GM21619 (cell line): ENCODE measurements around the gene MAP3K20.
A peak's percentile ranks its signal among the peaks of the same experiment; 100 is the strongest.

Experiments used
- ATAC-seq: cut with Tn5 transposase; IDR thresholded peaks from one replicate; pipeline ENCODE4 v1.9.1; 2021; ENCODE audit not compliant: unreplicated experiment

Gene MAP3K20

GRCh38 chr2:173050684-173051083 lies 25.0 kb upstream of the MAP3K20 start:
- no peak for ATAC-seq

DNA sequence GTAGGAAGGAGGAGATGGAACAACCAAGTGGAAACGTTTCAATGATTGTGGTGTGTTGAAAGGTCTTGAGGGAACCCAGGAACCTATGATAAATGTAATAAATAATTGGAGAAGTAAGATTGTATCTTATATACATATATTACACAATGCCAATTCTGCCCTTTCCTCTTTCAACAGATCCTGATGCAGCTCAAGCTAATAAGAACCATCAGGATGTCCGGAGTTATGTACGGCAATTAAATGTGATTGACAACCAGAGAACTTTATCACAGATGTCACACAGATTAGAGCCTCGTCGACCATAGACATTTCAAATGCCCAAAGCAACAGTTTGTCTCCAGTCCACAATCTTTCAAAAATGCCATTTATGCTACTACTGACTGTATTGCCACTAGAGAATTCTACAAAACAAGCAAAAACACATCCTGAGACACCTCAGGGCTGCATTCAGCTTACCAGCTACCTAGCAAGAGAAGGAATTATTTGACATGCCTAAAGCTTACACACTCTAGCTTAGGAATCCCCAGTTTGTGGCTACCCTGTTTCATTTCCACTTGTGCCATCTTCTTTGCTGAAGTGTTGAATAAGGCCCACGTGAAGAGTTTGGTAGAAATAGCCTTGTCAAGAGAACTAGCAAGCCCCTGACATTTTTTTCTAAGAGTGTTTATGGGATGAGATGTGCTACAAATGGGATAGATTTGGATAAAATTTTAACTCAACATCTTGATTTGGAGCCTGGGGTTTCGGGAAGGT lies 24.0 kb upstream of the MAP3K20 start:
- ATAC-seq: no peak

GRCh38 chr2:173053043-173053699 lies 22.5 kb upstream of the MAP3K20 start:
- ATAC-seq: no peak

GRCh38 chr2:173054466-173054865 lies 21.2 kb upstream of the MAP3K20 start:
- ATAC-seq: no peak

DNA sequence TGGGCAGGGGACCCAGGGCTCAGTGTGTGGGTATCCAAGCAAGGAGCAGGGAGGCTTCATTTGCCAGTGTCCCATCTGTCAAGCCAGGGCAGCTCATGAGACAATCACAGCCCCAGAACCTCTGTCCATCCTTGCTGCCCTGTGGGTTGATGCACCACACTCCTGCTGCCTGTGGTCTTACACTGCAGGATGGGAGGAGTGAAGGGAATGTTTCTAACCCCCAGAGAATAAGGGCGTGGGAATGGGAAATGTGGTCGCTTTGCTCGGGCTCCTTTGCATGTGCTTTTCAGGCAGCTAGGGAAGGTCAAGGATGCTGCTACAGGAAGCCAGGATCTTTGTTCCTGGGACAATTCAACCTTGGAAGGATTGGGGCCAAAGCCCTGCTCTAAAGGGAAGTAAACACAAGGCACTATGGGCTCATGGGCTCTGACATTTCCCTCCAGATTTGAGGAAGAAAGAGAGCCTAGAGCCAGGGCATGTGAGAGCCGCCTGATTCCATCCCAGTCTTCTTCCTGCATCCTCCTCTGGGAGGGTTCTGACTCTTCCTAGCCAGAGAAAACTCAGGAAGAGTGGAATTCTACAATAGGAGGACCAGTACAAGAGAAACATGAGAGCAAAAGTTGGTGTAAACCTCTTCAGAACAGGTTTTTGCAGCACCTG lies 18.8 kb upstream of the MAP3K20 start:
- no peak for ATAC-seq

DNA sequence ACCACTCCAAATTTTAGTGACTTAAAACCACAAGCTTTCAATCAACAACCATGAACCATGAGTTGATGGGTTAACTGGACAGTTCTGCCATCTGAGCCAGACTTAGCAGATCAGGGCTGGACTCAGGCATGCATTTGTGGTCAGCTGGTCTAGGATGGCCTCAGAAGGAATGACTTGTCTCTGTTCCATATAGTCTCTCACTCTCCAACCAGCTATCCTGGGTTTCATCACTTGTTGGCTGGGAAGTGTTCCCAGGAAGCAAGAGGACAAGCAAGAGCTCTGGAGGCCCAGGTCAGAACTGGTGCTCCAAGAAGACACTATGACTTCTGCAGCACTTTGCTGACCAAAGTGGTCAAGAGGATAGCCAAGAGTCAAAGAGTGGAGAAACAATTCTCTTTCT lies 17.5 kb upstream of the MAP3K20 start:
- no peak for ATAC-seq

DNA sequence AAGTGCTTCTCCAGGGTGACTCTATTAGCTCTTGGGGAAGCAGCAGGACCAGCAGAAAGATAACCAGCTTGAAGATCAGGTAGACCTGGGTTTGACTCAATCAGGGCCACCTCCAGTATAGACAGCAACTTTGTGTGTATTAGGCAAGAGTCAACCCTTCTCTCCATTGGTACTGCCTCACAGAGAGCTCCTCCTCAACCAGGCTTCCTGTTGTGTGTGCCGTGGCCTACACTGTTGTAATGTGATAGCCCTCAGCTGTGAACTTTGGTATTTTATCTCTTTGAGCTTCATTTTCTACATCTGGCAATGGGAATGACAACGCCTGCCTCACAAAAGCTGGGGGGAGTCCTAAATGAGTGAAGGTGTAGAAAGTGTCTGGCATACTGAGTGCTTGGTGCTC lies 17.0 kb upstream of the MAP3K20 start:
- no peak for ATAC-seq

DNA sequence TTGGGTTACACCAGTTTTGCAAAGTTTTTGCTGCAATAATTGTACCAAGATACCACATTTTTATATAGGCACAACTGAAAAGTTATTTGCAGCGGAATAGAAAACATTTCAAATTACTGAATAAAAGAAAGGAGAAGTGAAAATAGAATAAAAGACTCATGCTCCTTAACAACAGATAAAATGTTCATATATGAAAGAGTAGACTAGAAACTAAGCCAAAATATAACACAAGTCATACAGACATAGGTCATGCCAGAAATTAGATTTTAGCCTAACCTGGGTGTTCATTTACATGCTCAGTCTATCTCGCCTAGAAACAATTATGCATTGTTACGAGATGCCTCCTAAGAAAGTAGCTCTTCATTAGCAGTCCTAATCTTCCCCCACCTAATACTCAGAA lies 16.4 kb upstream of the MAP3K20 start:
- ATAC-seq: no peak

GRCh38 chr2:173059971-173060461 lies 15.6 kb upstream of the MAP3K20 start:
- no peak for ATAC-seq

- no peak for ATAC-seq
Observed at GRCh38 chr2:173062801-173063200, 12.8 kb upstream of the MAP3K20 start.

DNA sequence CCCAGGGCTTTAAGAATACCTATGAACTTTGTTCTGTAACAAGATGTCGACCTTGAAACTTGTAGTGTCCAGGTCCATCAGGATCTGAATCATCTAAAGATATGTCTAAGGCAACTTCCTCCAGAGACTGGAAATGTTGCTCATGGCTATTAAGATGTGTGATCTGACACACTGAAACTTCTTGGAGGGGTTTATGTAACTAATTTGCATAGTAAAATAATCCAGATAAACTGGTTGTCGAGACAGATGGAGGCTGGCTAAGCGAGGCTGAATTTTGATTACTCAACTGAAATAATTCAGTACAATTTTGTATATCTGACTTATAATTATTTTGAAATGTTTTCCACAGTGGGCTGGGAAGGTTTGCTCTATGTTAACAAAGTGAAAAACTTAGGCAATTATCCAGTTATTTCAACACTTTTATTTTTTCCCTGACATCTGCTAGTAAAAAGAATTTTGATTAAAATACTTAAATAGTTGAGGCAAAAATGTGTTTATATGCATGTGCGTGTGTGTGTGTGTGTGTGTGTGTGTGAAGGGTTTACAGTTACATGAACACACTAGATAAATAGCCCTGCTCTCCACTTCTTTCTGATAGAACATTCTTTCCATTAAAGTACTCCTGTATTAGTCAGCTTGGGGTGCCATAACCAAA lies 11.4 kb upstream of the MAP3K20 start:
- ATAC-seq: no peak

- no peak for ATAC-seq
Observed at GRCh38 chr2:173066887-173067676, 8.6 kb upstream of the MAP3K20 start.

DNA sequence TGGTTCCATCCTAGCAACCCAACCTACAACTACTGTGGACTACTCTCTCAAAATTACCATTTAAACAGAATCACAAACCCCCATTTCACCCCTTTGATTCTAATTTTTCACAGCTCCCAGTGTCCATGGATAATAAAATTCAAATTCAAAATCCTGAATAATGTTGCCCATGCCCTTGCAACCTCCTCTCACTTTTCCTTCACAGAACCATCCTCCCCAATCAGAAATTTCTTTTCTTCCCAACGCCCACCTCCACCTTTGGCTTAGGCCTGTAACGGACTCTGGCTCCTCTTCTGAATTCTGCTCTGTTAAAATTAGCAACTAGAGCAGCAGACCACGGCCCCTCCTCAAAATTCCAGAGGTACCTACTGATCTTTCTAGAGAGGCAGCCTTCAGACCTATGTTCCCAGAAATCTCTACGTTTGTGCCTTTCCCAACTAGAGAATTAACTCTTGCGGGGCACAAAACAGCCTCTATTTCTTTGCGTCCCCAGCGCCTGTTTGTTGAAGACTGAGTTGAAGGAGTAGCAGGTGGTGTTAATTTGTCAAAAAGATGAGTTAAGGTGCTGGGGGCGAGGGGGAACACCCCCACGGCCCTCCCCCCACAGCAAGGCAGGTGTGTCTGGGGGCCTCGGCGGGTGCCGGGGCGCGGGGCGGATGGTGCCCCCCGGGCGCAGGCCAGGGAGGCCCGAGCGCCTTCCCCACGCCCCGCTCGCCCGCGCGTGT lies 428 bp upstream of the MAP3K20 start:
- ATAC-seq: no peak

- peak; percentile 41 for ATAC-seq
Observed at GRCh38 chr2:173076581-173077345, 1.1 kb downstream of the MAP3K20 start.

- ATAC-seq: no peak
Observed at GRCh38 chr2:173077506-173078177, 2.0 kb downstream of the MAP3K20 start.

- ATAC-seq: no peak
Observed at GRCh38 chr2:173079141-173079540, 3.5 kb downstream of the MAP3K20 start.

DNA sequence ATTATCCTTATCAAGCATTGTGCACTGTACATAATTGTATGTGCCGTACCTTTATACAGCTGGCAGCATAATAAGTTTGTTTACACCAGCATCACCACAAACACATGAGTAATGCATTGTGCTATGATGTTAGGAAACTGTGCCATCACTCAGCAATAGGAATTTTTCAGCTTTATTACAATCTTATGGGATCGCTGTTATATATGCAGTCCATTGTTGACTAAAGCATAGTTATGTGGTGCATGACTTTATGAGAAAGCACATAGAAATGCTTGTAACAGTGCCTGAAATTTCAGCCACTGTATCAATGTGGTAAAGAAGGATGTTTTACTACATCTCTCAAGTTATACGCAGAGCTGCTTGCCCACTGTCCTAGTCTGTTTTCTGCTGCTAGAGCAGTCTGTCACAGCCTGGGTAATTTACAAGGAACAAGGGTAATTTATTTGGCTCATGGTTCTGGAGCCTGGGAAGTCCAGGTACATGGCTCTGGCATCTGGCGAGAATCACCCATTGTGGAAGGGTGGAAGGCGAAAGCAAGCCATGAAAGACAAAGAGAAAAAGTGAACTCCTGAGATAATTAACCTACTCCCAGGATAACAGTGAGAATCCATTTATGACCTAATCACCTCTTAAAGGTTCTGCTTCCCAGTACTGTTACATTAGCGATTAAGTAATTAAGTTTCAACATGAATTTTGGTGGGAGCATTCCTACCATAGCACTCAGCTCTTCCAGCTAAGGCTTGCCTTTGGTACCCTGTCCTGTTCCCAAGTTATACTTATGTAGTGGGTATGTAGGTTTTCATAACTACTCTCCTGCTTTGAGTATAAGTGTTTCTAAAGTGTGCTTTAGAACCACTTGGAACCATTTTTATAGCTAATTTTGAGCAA lies 4.6 kb downstream of the MAP3K20 start:
- no peak for ATAC-seq
